Smooth muscle cell (in vitro differentiated cells): ENCODE measurements around the gene NCF2. TPM values are rescaled to one million over a fixed set of nuclear protein-coding genes. Genes with fewer than 3 reads are reported as not detected.
"Not testable (repeated sequence)": the region's sequence is repeated elsewhere in the genome, so short reads cannot be mapped to it uniquely, and the experiment has no call there.

ENCODE experiments used
- DNase-seq: peaks from one replicate; lab custom pipeline; 2025; ENCODE audit not compliant: unreplicated experiment; lab: John Stamatoyannopoulos, UW
- H2AFZ ChIP-seq: fragments of 200-600 bp; sonication (generic); 2 replicates; pipeline ENCODE4 v1.6.0; 2016; ENCODE audit warnings: antibody characterized with exemption, low read depth, mild to moderate bottlenecking
- H3F3A ChIP-seq: fragments of 200-600 bp; sonication (generic); 2 replicates; pipeline ENCODE4 v1.6.0; 2017; ENCODE audit warnings: antibody characterized with exemption, low read depth
- H3K27ac ChIP-seq: fragments of 200-600 bp; sonication (generic); 2 replicates; pipeline ENCODE4 v1.5.1; 2016; ENCODE audit warnings: low read depth, mild to moderate bottlenecking
- H3K27me3 ChIP-seq: fragments of 200-600 bp; sonication (generic); 2 replicates; pipeline ENCODE4 v1.6.1; 2016; ENCODE audit warnings: low read depth, mild to moderate bottlenecking
- H3K36me3 ChIP-seq: fragments of 200-600 bp; sonication (generic); 2 replicates; pipeline ENCODE4 v1.5.1; 2016; ENCODE audit warnings: low read depth
- H3K4me1 ChIP-seq: fragments of 200-600 bp; sonication (generic); 2 replicates; pipeline ENCODE4 v1.5.1; 2016; ENCODE audit warnings: low read depth
- H3K4me2 ChIP-seq: fragments of 200-600 bp; sonication (generic); 2 replicates; pipeline ENCODE4 v1.6.0; 2016; ENCODE audit warnings: mild to moderate bottlenecking
- H3K4me3 ChIP-seq: fragments of 200-600 bp; sonication (generic); 2 replicates; pipeline ENCODE4 v1.5.1; 2016; ENCODE audit warnings: mild to moderate bottlenecking
- H3K79me2 ChIP-seq: fragments of 200-600 bp; sonication (generic); 2 replicates; pipeline ENCODE4 v1.6.0; 2016; ENCODE audit warnings: low read depth, mild to moderate bottlenecking
- H3K9ac ChIP-seq: fragments of 200-600 bp; sonication (generic); 2 replicates; pipeline ENCODE4 v1.6.0; 2016; ENCODE audit warnings: low read depth
- H3K9me3 ChIP-seq: fragments of 200-600 bp; sonication (generic); replicated peaks from 2 replicates; pipeline ENCODE4 v1.5.1; 2016; ENCODE audit warnings: low read depth
- H4K20me1 ChIP-seq: fragments of 200-600 bp; sonication (generic); 2 replicates; pipeline ENCODE4 v1.6.0; 2016; ENCODE audit warnings: low read depth
- WGBS: methylation state at CpG from one replicate; pipeline ENCODE4 v1.1.7; 2016; ENCODE audit warnings: low lambda C conversion rate; 5-methylcytosine and 5-hydroxymethylcytosine counted together
- polyA plus RNA-seq: library from polyadenylated mRNA; unstranded; fragments of >200 nt; fragmentation: Nextera tagmentation; extraction: Ambion mirVana; gene quantifications from 2 replicates; pipeline ENCODE4 v1.2.1, GENCODE V29; 2016
- total RNA-seq: library from RNA; depleted of rRNA; stranded (reverse); fragments of >200 nt; gene quantifications from 2 replicates; pipeline ENCODE4 v1.2.3, GENCODE V29; 2014
- TF ChIP-seq, protein P1 (sequence below): fragments of 200-600 bp; sonication (generic); IDR thresholded peaks from 2 replicates; pipeline ENCODE4 v1.5.1; 2017; ENCODE audit warnings: borderline replicate concordance, mild to moderate bottlenecking, antibody characterized with exemption; ENCODE audit not compliant: insufficient read depth, poor library complexity, severe bottlenecking

NCF2 gene
- total and polyA plus RNA-seq, 2 experiments from 2014 or later = 0.65 to 1.7 TPM

DNA sequence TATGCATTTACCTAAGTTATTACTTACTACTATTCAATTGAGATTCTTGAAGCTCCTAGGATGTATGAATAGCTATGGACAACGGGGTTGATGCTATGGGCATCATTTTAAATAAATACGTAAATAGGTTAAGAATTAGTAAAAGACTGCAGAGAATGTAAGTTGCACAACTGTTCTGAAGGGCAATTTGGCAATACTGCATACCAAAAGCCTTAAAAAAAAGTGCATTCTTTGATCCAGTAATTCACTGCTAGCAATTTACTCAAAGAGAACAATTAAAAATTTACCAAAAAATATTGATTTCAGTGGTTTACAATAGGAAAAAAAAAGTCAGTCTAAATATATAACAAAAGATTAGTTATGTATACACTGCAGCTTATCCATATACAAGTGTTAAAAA, 41.9 kb upstream of the NCF2 start:
- peak overlapping the region; percentile 16 for H3K27ac ChIP-seq
- H3K4me3 ChIP-seq = peak overlapping the region; percentile 89
- peaks cover 20% of the 10 kb centered on the region for H3K36me3 ChIP-seq
- peaks cover 10% of the 10 kb centered on the region for H3F3A ChIP-seq
- no peaks in the 10 kb centered on the region for H3K27me3 ChIP-seq
- WGBS = 32% methylated on average over 2 of the region's 2 CpGs
- no peak overlapping the region for H2AFZ ChIP-seq
- peaks cover 58% of the 10 kb centered on the region for H3K79me2 ChIP-seq
- H3K4me1 ChIP-seq = peaks cover 30% of the 10 kb centered on the region
- H3K9me3 ChIP-seq = no peaks in the 10 kb centered on the region
- peak overlapping the region; percentile 82 for H3K4me2 ChIP-seq
- DNase-seq = no peak
- peaks cover 68% of the 10 kb centered on the region for H4K20me1 ChIP-seq
- TF ChIP-seq, protein P1, sequence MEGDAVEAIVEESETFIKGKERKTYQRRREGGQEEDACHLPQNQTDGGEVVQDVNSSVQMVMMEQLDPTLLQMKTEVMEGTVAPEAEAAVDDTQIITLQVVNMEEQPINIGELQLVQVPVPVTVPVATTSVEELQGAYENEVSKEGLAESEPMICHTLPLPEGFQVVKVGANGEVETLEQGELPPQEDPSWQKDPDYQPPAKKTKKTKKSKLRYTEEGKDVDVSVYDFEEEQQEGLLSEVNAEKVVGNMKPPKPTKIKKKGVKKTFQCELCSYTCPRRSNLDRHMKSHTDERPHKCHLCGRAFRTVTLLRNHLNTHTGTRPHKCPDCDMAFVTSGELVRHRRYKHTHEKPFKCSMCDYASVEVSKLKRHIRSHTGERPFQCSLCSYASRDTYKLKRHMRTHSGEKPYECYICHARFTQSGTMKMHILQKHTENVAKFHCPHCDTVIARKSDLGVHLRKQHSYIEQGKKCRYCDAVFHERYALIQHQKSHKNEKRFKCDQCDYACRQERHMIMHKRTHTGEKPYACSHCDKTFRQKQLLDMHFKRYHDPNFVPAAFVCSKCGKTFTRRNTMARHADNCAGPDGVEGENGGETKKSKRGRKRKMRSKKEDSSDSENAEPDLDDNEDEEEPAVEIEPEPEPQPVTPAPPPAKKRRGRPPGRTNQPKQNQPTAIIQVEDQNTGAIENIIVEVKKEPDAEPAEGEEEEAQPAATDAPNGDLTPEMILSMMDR = no peak
- H3K9ac ChIP-seq = peak overlapping the region; percentile 24

DNA sequence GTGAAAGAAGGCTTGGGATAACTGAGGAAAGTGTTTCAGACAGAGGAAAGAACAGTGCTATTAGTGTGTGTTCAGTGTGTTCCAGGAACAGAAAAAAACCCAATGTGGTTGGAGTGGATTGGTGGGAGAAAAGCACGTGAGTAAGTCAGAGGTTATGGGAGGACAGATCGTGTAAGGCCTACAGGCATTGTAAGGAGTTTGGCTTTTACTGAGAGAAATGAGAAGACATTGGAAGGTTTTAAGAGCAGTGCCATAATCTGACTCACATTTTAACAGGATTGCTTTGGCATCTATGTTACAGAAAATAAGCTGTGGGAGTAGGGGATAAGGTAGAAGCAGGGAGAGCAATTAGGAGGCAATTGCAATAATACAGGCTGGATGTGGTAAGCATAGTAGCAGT, 40.5 kb upstream of the NCF2 start:
- H3K36me3 ChIP-seq = peaks cover 20% of the 10 kb centered on the region
- TF ChIP-seq, protein P1 = no peak
- H3K27ac ChIP-seq = no peak overlapping the region
- H3K9me3 ChIP-seq = no peaks in the 10 kb centered on the region
- no peak overlapping the region for H3K4me2 ChIP-seq
- H2AFZ ChIP-seq = no peak overlapping the region
- H3K4me1 ChIP-seq = peaks cover 24% of the 10 kb centered on the region
- no peak for DNase-seq
- peaks cover 80% of the 10 kb centered on the region for H4K20me1 ChIP-seq
- H3K4me3 ChIP-seq = no peak overlapping the region
- no peaks in the 10 kb centered on the region for H3K27me3 ChIP-seq
- H3K9ac ChIP-seq = no peak overlapping the region
- peaks cover 58% of the 10 kb centered on the region for H3K79me2 ChIP-seq
- 36% methylated on average over 2 of the region's 2 CpGs for WGBS
- peaks cover 16% of the 10 kb centered on the region for H3F3A ChIP-seq

DNA sequence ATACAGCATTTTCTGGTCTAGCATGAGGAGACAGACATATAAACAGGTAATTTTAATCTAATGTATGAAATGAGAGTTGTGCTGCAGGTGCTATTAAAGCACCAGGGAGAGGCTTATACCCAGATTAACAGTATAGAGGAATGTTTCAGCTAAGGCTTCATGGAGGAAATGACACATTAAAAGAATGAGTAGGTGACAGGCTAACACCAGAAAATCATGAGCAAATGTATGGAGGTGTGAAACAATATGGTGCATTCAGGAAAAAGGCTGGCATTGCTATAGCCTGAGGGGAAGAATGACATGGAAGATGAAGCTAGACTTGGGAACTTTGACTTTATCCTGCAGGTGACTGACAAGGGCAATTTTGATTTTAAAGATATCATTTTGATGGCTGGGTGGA, 38.3 kb upstream of the NCF2 start:
- no peak overlapping the region for H3K4me2 ChIP-seq
- H3K4me3 ChIP-seq = no peak overlapping the region
- H3K9ac ChIP-seq = no peak overlapping the region
- H3K79me2 ChIP-seq = peaks cover 41% of the 10 kb centered on the region
- H3K27me3 ChIP-seq = no peaks in the 10 kb centered on the region
- DNase-seq = no peak
- no peaks in the 10 kb centered on the region for H3K9me3 ChIP-seq
- TF ChIP-seq, protein P1 = no peak
- H3K36me3 ChIP-seq = peaks cover 20% of the 10 kb centered on the region
- H4K20me1 ChIP-seq = peaks cover 80% of the 10 kb centered on the region
- H3K4me1 ChIP-seq = peaks cover 21% of the 10 kb centered on the region
- H2AFZ ChIP-seq = no peak overlapping the region
- no peak overlapping the region for H3K27ac ChIP-seq
- H3F3A ChIP-seq = peaks cover 18% of the 10 kb centered on the region

DNA sequence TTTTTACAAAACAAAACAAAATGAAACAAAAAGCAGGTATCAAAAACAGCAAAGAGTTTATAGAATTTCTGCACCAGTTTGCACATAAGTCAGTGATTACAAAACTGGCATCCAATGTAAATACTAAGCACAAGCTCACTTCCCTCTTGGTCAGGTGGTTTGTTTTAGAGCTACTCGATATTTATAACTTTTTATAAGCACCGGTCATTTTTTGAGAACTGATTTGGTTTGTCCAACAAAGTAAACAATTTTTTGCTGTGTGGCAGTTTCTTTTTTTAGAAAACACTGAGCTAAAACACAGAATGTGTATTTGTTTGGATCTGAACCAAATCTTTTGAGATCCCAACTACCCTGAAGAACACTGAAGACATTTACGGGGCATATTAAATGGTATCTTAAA, 36.0 kb upstream of the NCF2 start:
- not testable (repeated sequence) for H3K9me3 ChIP-seq, H3K4me1 ChIP-seq, DNase-seq, H3K9ac ChIP-seq, H3K27ac ChIP-seq, H2AFZ ChIP-seq, H3K27me3 ChIP-seq, H3K4me2 ChIP-seq, H3K4me3 ChIP-seq
- peaks cover 18% of the 10 kb centered on the region for H3K79me2 ChIP-seq
- H3K36me3 ChIP-seq = peaks cover 20% of the 10 kb centered on the region
- H4K20me1 ChIP-seq = peaks cover 56% of the 10 kb centered on the region
- WGBS = 96% methylated on average over 3 of the region's 3 CpGs
- H3F3A ChIP-seq = peaks cover 18% of the 10 kb centered on the region
